Cortex of kidney (tissue), 1 donor: ENCODE measurements around the gene TECTA.
"Not testable (repeated sequence)": the region's sequence is repeated elsewhere in the genome, so short reads cannot be mapped to it uniquely, and the experiment has no call there.

Experiments used
- DNase-seq: peaks from one replicate; lab custom pipeline; 2025; lab: John Stamatoyannopoulos, UW

TECTA gene

GRCh38 chr11:121090145-121090721 is 10.8 kb upstream of the TECTA start:
- DNase-seq = no peak

GRCh38 chr11:121091492-121092152 is 9.4 kb upstream of the TECTA start:
- DNase-seq = no peak

GRCh38 chr11:121095561-121095960 is 5.5 kb upstream of the TECTA start:
- no peak for DNase-seq

- DNase-seq = no peak
These were observed 1.7 kb upstream of the TECTA start for GRCh38 chr11:121099364-121099763.

GRCh38 chr11:121099885-121100284 is 1.2 kb upstream of the TECTA start:
- DNase-seq = no peak

- DNase-seq = no peak
These were observed 3.3 kb downstream of the TECTA start for GRCh38 chr11:121104312-121104762.

GRCh38 chr11:121105063-121105480 is 4.0 kb downstream of the TECTA start:
- no peak for DNase-seq

GRCh38 chr11:121105481-121106195 is 4.6 kb downstream of the TECTA start:
- no peak for DNase-seq

- no peak for DNase-seq
These were observed 5.8 kb downstream of the TECTA start for GRCh38 chr11:121106812-121107211.

GRCh38 chr11:121108413-121108812 is 7.4 kb downstream of the TECTA start:
- no peak for DNase-seq

GRCh38 chr11:121109471-121109870 is 8.4 kb downstream of the TECTA start:
- no peak for DNase-seq

GRCh38 chr11:121109916-121110586 is 9.0 kb downstream of the TECTA start:
- DNase-seq = no peak

- DNase-seq = no peak
These were observed 10.1 kb downstream of the TECTA start for GRCh38 chr11:121110871-121111724.

GRCh38 chr11:121112498-121113455 is 11.7 kb downstream of the TECTA start:
- DNase-seq = no peak

- DNase-seq = no peak
These were observed 12.6 kb downstream of the TECTA start for GRCh38 chr11:121113611-121114010.

GRCh38 chr11:121115024-121115423 is 14.0 kb downstream of the TECTA start:
- DNase-seq = not testable (repeated sequence)

- no peak for DNase-seq
These were observed 16.7 kb downstream of the TECTA start for GRCh38 chr11:121117788-121118187.

GRCh38 chr11:121119440-121119839 is 18.4 kb downstream of the TECTA start:
- DNase-seq = no peak

GRCh38 chr11:121122328-121122727 is 21.3 kb downstream of the TECTA start:
- no peak for DNase-seq

- DNase-seq = no peak
These were observed 22.5 kb downstream of the TECTA start for GRCh38 chr11:121123496-121124069.
